ENCODE measurements around the gene PASK. TPM values are rescaled to one million over a fixed set of nuclear protein-coding genes. Genes with fewer than 3 reads are reported as not detected.

PASK gene
- total RNA-seq, 2 experiments from 2014 or later, result 26.8 to 84.3 TPM

GRCh38 chr2:241110607-241111439 lies 38.4 kb downstream of the PASK start:
- no peak overlapping the region for H3K4me3 ChIP-seq (ENCODE audit: low read depth, low read length, poor library complexity, severe bottlenecking)
- no peaks in the 10 kb centered on the region for H3K9me3 ChIP-seq (ENCODE audit: low read length)
- intact Hi-C loops (cut with micrococcal nuclease; ENCODE audit: unreplicated experiment), result no loop called here
- no peaks in the 10 kb centered on the region for H3K9me2 ChIP-seq (ENCODE audit: insufficient read depth, low read length)
- POLR2A ChIA-PET, result interaction anchor here (1.0 kb wide), 1 partner anchor 11 kb away, joined by 4 read pairs; no protein-coding TSS in a partner anchor
- H3K4me1 ChIP-seq (ENCODE audit: insufficient read depth, low read length, poor library complexity, severe bottlenecking), result peaks cover 12% of the 10 kb centered on the region
- peak; percentile 14 for DNase-seq (ENCODE audit: low spot score)
- H3K4me2 ChIP-seq (ENCODE audit: low read length), result no peak overlapping the region
- H4K20me1 ChIP-seq (ENCODE audit: insufficient read depth, low read length), result no peaks in the 10 kb centered on the region
- BruUV-seq (replicated peaks), result no TSS peak
- peaks cover 35% of the 10 kb centered on the region; the same call in 1 of the 2 replicates for H3K36me3 ChIP-seq (ENCODE audit: insufficient read depth, low read length)
- H3K27ac ChIP-seq (ENCODE audit: low read depth, low read length, poor library complexity, severe bottlenecking), result no peak overlapping the region
- CTCF ChIA-PET (ENCODE audit: unreplicated experiment), result no interaction called here
- H2AFZ ChIP-seq (ENCODE audit: low read length), result no peak overlapping the region
- no peaks in the 10 kb centered on the region for H3K79me2 ChIP-seq (ENCODE audit: insufficient read depth, low read depth, low read length)
- TF ChIP-seq CTCF (conservative IDR thresholded peaks at IDR 0.05; ENCODE audit: low read length) (no peak), EZH2phosphoT487 (IDR thresholded peaks at IDR 0.05; ENCODE audit: borderline replicate concordance, low read depth, low read length) (no peak)

GRCh38 chr2:241110089-241110606 lies 39.1 kb downstream of the PASK start:
- no peak for DNase-seq (ENCODE audit: low spot score)
- H3K36me3 ChIP-seq (ENCODE audit: insufficient read depth, low read length), result peaks cover 35% of the 10 kb centered on the region; the same call in 1 of the 2 replicates
- no peaks in the 10 kb centered on the region for H3K9me2 ChIP-seq (ENCODE audit: insufficient read depth, low read length)
- H3K4me1 ChIP-seq (ENCODE audit: insufficient read depth, low read length, poor library complexity, severe bottlenecking), result peaks cover 12% of the 10 kb centered on the region
- H3K27ac ChIP-seq (ENCODE audit: low read depth, low read length, poor library complexity, severe bottlenecking), result no peak overlapping the region
- no peak overlapping the region for H3K4me3 ChIP-seq (ENCODE audit: low read depth, low read length, poor library complexity, severe bottlenecking)
- CTCF ChIA-PET (ENCODE audit: unreplicated experiment), result no interaction called here
- no peaks in the 10 kb centered on the region for H3K79me2 ChIP-seq (ENCODE audit: insufficient read depth, low read depth, low read length)
- no peak overlapping the region for H2AFZ ChIP-seq (ENCODE audit: low read length)
- POLR2A ChIA-PET, result interaction anchor here (1.0 kb wide), 1 partner anchor 12 kb away, joined by 4 read pairs; no protein-coding TSS in a partner anchor
- no TSS peak for BruUV-seq (replicated peaks)
- no peak for TF ChIP-seq EZH2phosphoT487 (IDR thresholded peaks at IDR 0.05; ENCODE audit: borderline replicate concordance, low read depth, low read length)
- no peak for TF ChIP-seq CTCF (conservative IDR thresholded peaks at IDR 0.05; ENCODE audit: low read length)
- intact Hi-C loops (cut with micrococcal nuclease; ENCODE audit: unreplicated experiment), result no loop called here
- no peak overlapping the region for H3K4me2 ChIP-seq (ENCODE audit: low read length)
- no peaks in the 10 kb centered on the region for H4K20me1 ChIP-seq (ENCODE audit: insufficient read depth, low read length)
- H3K9me3 ChIP-seq (ENCODE audit: low read length), result no peaks in the 10 kb centered on the region
